ENCODE results near the gene FAM78B. TPM values are rescaled to one million over a fixed set of nuclear protein-coding genes. Genes with fewer than 3 reads are reported as not detected.
A peak's percentile ranks its signal among the peaks of the same experiment; 100 is the strongest.

The FAM78B gene, protein sequence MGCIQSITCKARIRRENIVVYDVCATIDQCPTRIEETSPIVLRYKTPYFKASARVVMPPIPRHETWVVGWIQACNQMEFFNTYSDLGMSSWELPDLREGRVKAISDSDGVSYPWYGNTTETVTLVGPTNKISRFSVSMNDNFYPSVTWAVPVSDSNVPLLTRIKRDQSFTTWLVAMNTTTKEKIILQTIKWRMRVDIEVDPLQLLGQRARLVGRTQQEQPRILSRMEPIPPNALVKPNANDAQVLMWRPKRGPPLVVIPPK
- total RNA-seq, result 1 to 10 TPM in 3 of 4 donors, under 1 TPM in 1; 0.35 to 5.4 (median 2.8) TPM

DNA sequence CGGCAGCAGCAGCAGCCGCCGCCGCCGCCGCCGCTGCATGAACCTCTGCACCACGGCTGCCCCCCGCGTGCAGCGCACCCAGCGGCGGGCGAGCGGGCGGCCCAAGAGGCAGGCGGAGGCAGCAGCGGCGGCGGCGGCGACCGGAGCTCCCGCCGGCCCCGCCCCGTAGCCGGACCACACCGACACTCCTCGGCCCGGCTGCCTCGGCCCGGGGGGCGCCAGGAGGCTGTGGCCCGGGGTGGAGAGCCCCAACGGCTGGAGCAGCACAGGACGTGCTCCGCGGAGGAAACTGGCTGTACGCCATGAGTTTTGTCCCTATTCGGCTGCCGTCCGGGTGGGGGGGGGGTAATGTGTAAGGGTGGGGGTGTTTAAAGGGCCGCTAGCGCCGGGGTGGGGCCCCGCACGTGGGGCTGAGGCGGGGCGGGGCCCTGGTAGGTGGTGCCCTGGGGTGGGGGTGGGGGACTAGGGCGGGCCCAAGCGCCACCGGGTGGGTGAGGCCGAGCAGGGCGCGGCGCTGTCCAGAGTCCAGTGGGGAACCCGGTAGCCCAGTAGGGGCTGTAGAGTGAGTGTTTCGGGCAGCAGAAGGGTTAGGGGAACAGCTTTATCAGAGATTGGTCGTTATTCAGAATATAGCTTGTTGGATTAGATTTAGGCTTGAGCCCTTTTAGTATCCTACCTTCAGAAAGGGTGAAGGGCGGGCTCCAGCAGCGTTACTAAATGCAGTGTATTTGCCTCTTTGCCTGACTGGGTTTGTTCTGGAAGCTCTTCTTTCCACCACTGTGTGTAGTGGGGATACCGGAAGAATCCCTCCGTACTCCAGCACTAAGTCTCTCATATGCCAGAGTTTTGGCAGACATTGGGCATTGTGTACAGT lies at the start of gene FAM78B:
Gene FAM78B, minus strand, starts transcription at position 304 of the 874 bp plus-strand sequence. CDS start 753 bp downstream, outside the sequence.
- Histone ChIP-seq H3K4me1 (peaks cover 0 to 14% (median 10%) of the 10 kb centered on the region in 4 donors), H3K36me3 (no peaks in the 10 kb centered on the region), H3K4me3 (peak within 1 kb of the TSS; percentile 60 to 86 (median 68)), H3K27me3 (no peaks in the 10 kb centered on the region), H3K9me3 (no peaks in the 10 kb centered on the region), H3K27ac (peak within 1 kb of the TSS; percentile 49 to 75 (median 58))
- DNase-seq, result peak; percentile 55 to 91 (median 87)
- TF ChIP-seq POLR2A (IDR thresholded peaks at IDR 0.05) (no peak), CTCF (IDR thresholded peaks at IDR 0.05) (peak in 2 of 6 experiments; percentile 14 to 18)

DNA sequence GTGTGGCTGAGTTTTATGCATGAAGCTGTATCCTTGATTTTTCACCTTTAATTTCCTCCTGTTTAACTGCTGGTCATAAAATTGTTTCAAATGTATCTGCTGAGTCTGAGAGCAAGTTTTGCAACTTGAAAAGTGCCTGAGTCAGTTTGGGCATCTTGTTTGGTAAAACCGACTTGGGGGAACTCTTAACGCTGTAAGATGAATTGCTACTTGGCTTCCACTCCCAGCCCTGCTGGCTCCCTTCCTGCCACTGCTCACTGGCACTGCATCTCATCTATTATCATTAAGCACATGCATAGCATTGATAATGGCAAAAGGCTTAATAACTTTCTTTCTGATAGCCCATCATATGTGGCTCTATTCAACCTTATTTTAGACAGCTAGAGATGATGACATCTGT lies 35.7 kb upstream of the FAM78B start:
- Histone ChIP-seq H3K27me3 (no peaks in the 10 kb centered on the region), H3K4me3 (no peak overlapping the region), H3K36me3 (no peaks in the 10 kb centered on the region), H3K4me1 (no peaks in the 10 kb centered on the region), H3K27ac (no peak overlapping the region), H3K9me3 (no peaks in the 10 kb centered on the region)
- DNase-seq, result no peak
- TF ChIP-seq CTCF (IDR thresholded peaks at IDR 0.05) (no peak), POLR2A (IDR thresholded peaks at IDR 0.05) (no peak)

DNA sequence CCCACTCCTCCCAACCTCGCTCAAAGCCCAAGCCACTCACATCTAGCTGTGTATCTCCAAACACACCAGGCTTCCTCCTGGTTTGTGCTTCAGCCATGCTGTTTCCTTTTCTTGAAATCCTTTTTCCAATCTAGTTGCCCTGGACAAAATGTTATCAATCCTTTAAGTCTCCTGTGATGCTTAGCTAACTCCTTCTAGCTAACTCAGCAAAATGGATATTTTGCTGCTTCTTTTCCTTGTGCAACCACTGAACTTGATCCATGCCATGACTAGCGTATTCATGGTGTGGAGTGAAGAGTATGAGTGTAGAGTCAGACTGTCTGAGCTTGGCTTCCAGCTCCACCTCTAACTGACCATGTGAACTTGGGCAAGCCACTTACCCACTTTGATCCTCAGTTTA lies 33.9 kb upstream of the FAM78B start:
- no peak overlapping the region for H3K4me3 ChIP-seq
- no peak for TF ChIP-seq POLR2A (IDR thresholded peaks at IDR 0.05)
- no peak for TF ChIP-seq CTCF (IDR thresholded peaks at IDR 0.05)
- no peaks in the 10 kb centered on the region for H3K27me3 ChIP-seq
- DNase-seq, result no peak
- H3K27ac ChIP-seq, result no peak overlapping the region
- no peaks in the 10 kb centered on the region for H3K9me3 ChIP-seq
- H3K4me1 ChIP-seq, result no peaks in the 10 kb centered on the region
- no peaks in the 10 kb centered on the region for H3K36me3 ChIP-seq

DNA sequence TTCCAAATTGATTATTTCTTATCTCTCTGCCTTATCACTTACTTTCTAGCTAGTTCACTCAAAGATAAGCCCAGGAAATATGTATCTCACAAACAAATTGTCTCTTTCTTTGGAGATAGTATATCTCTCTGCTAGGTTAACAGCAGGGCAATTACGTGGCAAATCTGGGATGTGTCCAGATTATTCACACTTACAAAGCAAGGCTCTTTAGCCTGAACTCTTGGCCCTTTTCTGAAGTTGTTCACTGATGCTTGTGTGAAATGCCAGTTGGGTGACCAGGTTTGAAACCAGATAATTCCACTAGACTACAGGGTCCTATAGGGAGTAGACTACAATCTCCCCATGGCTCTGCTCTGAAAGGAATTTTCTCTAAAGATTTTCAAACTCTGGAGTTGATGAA lies 30.8 kb upstream of the FAM78B start:
- DNase-seq, result no peak
- no peaks in the 10 kb centered on the region for H3K9me3 ChIP-seq
- H3K4me1 ChIP-seq, result no peaks in the 10 kb centered on the region
- H3K27me3 ChIP-seq, result no peaks in the 10 kb centered on the region
- TF ChIP-seq CTCF (IDR thresholded peaks at IDR 0.05) (no peak), POLR2A (IDR thresholded peaks at IDR 0.05) (no peak)
- no peak overlapping the region for H3K4me3 ChIP-seq
- H3K27ac ChIP-seq, result no peak overlapping the region
- no peaks in the 10 kb centered on the region for H3K36me3 ChIP-seq

GRCh38 chr1:166197141-166197540 lies 30.3 kb upstream of the FAM78B start:
- H3K27me3 ChIP-seq, result no peaks in the 10 kb centered on the region
- H3K4me1 ChIP-seq, result no peaks in the 10 kb centered on the region
- TF ChIP-seq POLR2A (IDR thresholded peaks at IDR 0.05), result no peak
- no peak for TF ChIP-seq CTCF (IDR thresholded peaks at IDR 0.05)
- H3K9me3 ChIP-seq, result no peaks in the 10 kb centered on the region
- H3K27ac ChIP-seq, result no peak overlapping the region
- H3K36me3 ChIP-seq, result no peaks in the 10 kb centered on the region
- DNase-seq, result no peak
- H3K4me3 ChIP-seq, result no peak overlapping the region

Data from Peyer's patch (tissue), 4 donors.